GM21526 (cell line): Measurements from ENCODE around the gene F2R.
"Not testable (repeated sequence)": the region's sequence is repeated elsewhere in the genome, so short reads cannot be mapped to it uniquely, and the experiment has no call there.

Experiments
- ATAC-seq: cut with Tn5 transposase; IDR thresholded peaks from one replicate; pipeline ENCODE4 v1.9.1; 2021; ENCODE audit warnings: moderate library complexity; ENCODE audit not compliant: unreplicated experiment, low FRiP score

F2R gene

DNA sequence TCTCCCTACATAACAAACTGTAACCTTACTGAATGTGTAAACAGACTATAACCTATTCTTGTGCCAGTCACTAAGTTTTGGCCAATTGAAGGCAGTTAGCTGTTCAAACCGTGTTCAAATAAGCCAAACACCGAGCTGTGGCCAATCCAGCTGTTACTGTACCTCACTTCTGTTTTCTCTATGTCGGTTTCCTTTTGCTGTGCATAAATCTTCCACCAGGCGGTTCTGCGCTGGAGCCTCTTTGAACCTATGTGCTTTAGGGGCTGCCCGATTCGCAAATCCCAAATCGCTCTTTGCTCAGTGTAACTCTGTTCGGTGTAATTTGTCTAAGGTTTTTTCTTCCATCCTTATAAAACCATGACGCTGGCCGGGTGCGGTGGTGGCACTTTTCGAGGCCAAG lies 31.8 kb downstream of the F2R start:
- no peak for ATAC-seq

DNA sequence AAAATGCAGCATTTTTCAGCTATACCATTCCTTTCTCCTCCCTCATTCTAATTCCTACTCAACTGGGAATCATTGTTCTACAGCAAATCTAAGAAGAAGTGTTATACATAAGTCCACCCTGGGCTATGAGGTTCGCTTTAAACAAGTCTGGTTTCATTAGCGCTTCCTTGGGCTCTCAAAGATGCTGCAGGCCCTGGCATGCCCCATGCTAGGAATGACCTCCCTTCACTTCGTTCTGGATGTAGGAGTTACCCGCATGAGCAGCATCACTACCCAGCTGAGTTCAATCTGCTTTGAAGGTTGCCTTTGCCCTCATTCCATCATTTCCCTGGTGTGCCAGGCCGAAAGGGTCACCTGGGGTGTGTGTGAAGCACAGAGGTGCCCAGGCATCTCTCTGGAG lies 35.4 kb downstream of the F2R start:
- ATAC-seq, result no peak

GRCh38 chr5:76754668-76755078 lies 38.7 kb downstream of the F2R start:
- no peak for ATAC-seq

- no peak for ATAC-seq
Observed at GRCh38 chr5:76755779-76756637, 40.1 kb downstream of the F2R start.

- no peak for ATAC-seq
Observed at GRCh38 chr5:76757049-76757448, 41.1 kb downstream of the F2R start.

- ATAC-seq, result not testable (repeated sequence)
Observed at GRCh38 chr5:76761118-76761517, 45.2 kb downstream of the F2R start.

DNA sequence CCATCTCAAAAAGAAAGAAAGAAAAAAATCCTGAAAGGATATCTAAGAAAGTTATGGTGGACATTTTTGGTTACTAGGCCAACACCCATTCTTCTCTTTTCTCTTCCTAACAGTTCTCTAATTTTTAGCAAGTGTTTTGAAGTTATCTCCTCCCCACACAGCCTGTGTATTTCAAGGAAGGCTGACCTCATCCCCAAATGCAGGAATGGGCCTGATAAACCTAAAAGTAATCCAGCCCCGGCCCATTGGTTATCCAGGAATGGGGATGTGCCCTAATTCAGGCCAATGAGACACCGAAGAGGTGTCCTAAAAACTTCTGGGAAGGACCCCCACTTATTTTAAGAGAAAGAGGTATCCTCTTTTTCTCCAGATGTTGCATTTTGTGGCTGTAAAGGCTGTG lies 46.6 kb downstream of the F2R start:
- ATAC-seq, result no peak

GRCh38 chr5:76763136-76763535 lies 47.2 kb downstream of the F2R start:
- no peak for ATAC-seq

DNA sequence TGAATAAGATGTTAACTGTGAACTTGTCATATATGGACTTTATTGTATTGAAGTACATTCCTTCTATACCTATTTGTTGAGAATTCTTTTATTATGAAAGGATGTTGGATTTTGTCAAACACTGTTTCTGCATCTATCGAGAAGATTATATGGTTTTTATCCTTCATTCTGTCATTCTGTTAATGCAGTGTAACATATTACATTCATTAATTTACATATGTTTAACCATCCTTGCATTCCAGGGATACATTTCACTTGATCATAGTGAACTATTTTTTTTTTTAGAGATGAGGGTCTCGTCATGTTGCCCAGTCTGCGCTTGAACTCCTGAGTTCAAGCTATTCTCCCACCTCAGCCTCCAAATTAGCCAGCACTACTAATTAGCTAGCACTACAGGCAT lies 48.4 kb downstream of the F2R start:
- ATAC-seq, result no peak

GRCh38 chr5:76765249-76765648 lies 49.3 kb downstream of the F2R start:
- no peak for ATAC-seq

GRCh38 chr5:76766746-76767145 lies 50.8 kb downstream of the F2R start:
- ATAC-seq, result no peak

DNA sequence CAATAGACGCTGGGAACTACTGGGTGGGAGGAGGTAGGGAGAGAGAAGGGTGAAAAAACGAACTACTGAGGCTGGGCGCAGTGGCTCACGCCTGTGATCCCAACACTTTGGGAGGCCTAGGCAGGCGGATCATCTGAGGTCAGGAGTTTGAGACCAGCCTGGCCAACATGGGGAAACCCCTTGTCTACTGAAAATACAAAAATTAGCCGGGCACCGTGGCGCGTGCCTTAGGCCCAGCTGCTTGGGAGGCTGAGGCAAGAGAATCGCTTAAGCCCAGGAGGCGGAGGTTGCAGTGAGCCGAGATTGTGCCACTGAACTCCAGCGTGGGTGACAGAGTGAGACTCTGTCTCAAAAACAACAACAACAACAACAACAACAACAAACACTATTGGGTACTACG lies 55.1 kb downstream of the F2R start:
- ATAC-seq, result not testable (repeated sequence)

DNA sequence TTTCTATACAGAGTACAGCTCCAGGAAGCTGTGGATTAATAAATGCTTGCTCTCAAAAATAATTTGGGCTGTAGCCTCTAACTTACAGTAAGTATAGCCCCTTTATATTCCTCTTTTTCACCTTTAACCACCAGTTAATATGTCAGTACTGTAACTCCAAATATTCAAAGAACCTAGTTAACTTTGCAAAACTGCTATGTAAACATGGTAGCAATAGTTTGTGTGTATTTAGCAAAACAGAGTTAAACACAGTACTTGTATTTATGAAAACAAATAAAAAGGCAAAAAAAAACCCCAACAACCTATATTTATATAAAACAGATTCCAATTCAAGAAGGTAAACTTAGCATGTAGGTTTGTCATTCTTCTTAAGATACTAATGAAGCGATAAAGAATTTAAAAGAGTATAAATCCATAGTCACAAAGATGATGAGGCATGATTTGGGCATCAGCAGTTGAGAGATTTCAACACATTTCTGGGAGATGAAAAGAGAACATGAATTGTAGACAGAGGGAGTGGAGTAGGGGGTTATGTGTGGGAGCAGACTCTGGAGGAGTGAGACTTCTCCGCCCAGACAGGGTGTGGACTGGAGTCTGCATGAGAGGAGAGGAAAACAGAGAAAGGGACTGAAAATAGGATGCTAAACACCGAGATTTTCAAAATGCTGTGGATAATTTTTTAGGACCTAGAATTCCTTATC lies 55.9 kb downstream of the F2R start:
- ATAC-seq, result no peak

DNA sequence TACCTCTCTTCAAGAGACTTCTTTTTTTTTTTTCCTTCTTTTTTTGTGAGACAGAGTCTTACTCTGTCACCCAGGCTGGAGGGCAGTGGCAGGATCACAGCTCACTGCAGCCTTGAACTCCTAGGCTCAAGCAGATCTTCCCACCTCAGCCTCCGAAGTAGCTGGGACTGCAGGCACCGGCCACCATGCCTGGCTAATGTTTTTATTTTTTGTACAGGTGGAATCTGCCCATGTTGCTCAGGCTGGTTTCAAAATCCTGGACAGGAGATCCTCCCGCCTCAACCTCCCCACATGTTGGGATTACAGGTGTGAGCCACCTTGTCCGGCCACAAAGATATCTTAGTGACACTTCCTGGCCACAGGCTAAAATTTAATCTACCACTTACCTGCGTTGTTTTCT lies 60.0 kb downstream of the F2R start:
- no peak for ATAC-seq

GRCh38 chr5:76776391-76776790 lies 60.5 kb downstream of the F2R start:
- no peak for ATAC-seq

DNA sequence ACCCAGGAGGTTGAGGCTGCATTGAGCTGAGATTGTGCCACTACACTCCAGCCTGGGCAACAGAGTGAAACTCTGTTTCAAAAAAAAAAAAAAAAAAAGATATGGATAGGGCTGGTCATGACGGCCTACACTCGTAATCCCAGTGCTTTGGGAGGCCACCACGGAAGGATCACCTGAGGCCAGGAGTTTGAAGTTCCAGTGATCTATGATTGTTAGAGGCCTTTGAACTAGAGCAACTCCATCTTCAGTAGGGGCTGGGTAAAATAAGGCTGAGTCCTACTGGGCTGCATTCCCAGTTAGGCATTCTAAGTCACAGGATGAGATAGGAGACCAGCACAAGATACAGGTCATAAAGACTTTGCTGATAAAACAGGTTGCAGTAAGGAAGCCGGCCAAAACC lies 64.7 kb downstream of the F2R start:
- not testable (repeated sequence) for ATAC-seq

- ATAC-seq, result no peak
Observed at GRCh38 chr5:76781775-76782174, 65.8 kb downstream of the F2R start.

- no peak for ATAC-seq
Observed at GRCh38 chr5:76782444-76782843, 66.5 kb downstream of the F2R start.
